HepG2 (cell line): ENCODE data around the gene GDAP1L1. TPM values are rescaled to one million over a fixed set of nuclear protein-coding genes. Genes with fewer than 3 reads are reported as not detected.

Experiments used
- ASH2L ChIP-seq: fragments of 300-600, 200-600 bp; sonication (generic); IDR thresholded peaks from 2 replicates; pipeline ENCODE4 v1.7.0; 2017; ENCODE audit warnings: low read depth, mild to moderate bottlenecking, moderate library complexity, mixed read lengths, low read length; ENCODE audit not compliant: insufficient read length
- DMAP1 ChIP-seq: IDR thresholded peaks from 2 replicates; pipeline ENCODE4 v1.6.1; 2016
- EED ChIP-seq: sonication (generic); formaldehyde crosslinking; IDR thresholded peaks from 2 replicates; pipeline ENCODE4 v1.5.0; 2020; ENCODE audit warnings: mild to moderate bottlenecking, missing genetic modification reagents
- ELF3 ChIP-seq: IDR thresholded peaks from 2 replicates; pipeline ENCODE4 v1.6.1; 2016; ENCODE audit warnings: missing genetic modification reagents, missing compliant biosample characterization
- HDAC2 ChIP-seq: sonication (generic); formaldehyde crosslinking; IDR thresholded peaks from 2 replicates; pipeline ENCODE4 v1.4.0; 2020; ENCODE audit warnings: missing genetic modification reagents
- MED1 ChIP-seq: sonication (generic); formaldehyde crosslinking; IDR thresholded peaks from 2 replicates; pipeline ENCODE4 v1.4.0; 2020; ENCODE audit warnings: missing genetic modification reagents
- MLLT10 ChIP-seq: sonication (generic); formaldehyde crosslinking; IDR thresholded peaks from 2 replicates; pipeline ENCODE4 v1.4.0; 2020; ENCODE audit warnings: missing genetic modification reagents
- MXD4 ChIP-seq: IDR thresholded peaks from 2 replicates; pipeline ENCODE4 v1.6.1; 2016; ENCODE audit warnings: mild to moderate bottlenecking, missing biosample characterization, missing genetic modification reagents
- NCOR1 ChIP-seq: fragments of 200-600 bp; sonication (generic); IDR thresholded peaks from 2 replicates; pipeline ENCODE4 v1.7.0; 2017; ENCODE audit warnings: antibody characterized with exemption, low read length, borderline replicate concordance
- NPAS2 ChIP-seq: sonication (generic); formaldehyde crosslinking; IDR thresholded peaks from 2 replicates; pipeline ENCODE4 v1.8.0; 2022; ENCODE audit warnings: mild to moderate bottlenecking, missing genetic modification reagents, borderline replicate concordance
- NR2C2 ChIP-seq: sonication (generic); formaldehyde crosslinking; IDR thresholded peaks from 2 replicates; pipeline ENCODE4 v1.4.0; 2020; ENCODE audit warnings: missing genetic modification reagents, mild to moderate bottlenecking, moderate library complexity, borderline replicate concordance
- RFX1 ChIP-seq: fragments of 450-650 bp; IDR thresholded peaks from 2 replicates; pipeline ENCODE4 v1.6.1; 2017
- SP4 ChIP-seq: sonication (generic); formaldehyde crosslinking; IDR thresholded peaks from 2 replicates; pipeline ENCODE4 v1.8.1; 2023; ENCODE audit warnings: mild to moderate bottlenecking, missing genetic modification reagents
- TOE1 ChIP-seq: sonication (generic); formaldehyde crosslinking; IDR thresholded peaks from 2 replicates; pipeline ENCODE4 v1.4.0; 2020; ENCODE audit warnings: mild to moderate bottlenecking, missing genetic modification reagents
- ZBTB42 ChIP-seq: sonication (generic); formaldehyde crosslinking; IDR thresholded peaks from 2 replicates; pipeline ENCODE4 v1.5.0; 2020; ENCODE audit warnings: mild to moderate bottlenecking, missing genetic modification reagents
- ZNF180 ChIP-seq: sonication (generic); formaldehyde crosslinking; IDR thresholded peaks from 2 replicates; pipeline ENCODE4 v1.4.0; 2020; ENCODE audit warnings: low read depth, missing genetic modification reagents, borderline replicate concordance
- ZNF292 ChIP-seq: sonication (generic); formaldehyde crosslinking; IDR thresholded peaks from 2 replicates; pipeline ENCODE4 v1.8.1; 2022; ENCODE audit warnings: mild to moderate bottlenecking, low read depth, missing genetic modification reagents, borderline replicate concordance
- ZNF570 ChIP-seq: sonication (generic); formaldehyde crosslinking; IDR thresholded peaks from 2 replicates; pipeline ENCODE4 v1.4.0; 2020; ENCODE audit warnings: mild to moderate bottlenecking, missing genetic modification reagents, borderline replicate concordance
- ZNF782 ChIP-seq: sonication (generic); formaldehyde crosslinking; IDR thresholded peaks from 2 replicates; pipeline ENCODE4 v1.4.0; 2020; ENCODE audit warnings: missing genetic modification reagents, mild to moderate bottlenecking, borderline replicate concordance
- polyA plus RNA-seq, 8 experiments: library from polyadenylated mRNA; depleted of rRNA in 3 of 8; stranded (reverse) in 7 of 8; unstranded in 1 of 8; fragments of >200 nt; fragmentation: Illumina TruSeq in 4 of 8; extraction: Trizol in 4 of 8; gene quantifications; 2 replicates each; pipeline versions ENCODE4 v1.2.1 to v1.2.3, GENCODE V29; 2011 to 2016; ENCODE audit warnings: low read depth in 4 of 8, missing spikeins in 1 of 8, mixed read lengths in 1 of 8; ENCODE audit not compliant: insufficient read depth in 1 of 8
- total RNA-seq, 5 experiments: library from RNA; depleted of rRNA; stranded (reverse); fragments of >200 nt; fragmentation: Illumina TruSeq; extraction: Trizol; gene quantifications; 2 replicates each; pipeline ENCODE4 v1.2.3, GENCODE V29; 2016; ENCODE audit warnings: low read depth in 1 of 5
- TF ChIP-seq, protein P1 (sequence below): sonication (generic); formaldehyde crosslinking; IDR thresholded peaks from 2 replicates; pipeline ENCODE4 v1.5.0; 2020; ENCODE audit warnings: mild to moderate bottlenecking, missing genetic modification reagents
- TF ChIP-seq, protein P2 (sequence below): sonication (generic); formaldehyde crosslinking; IDR thresholded peaks from 2 replicates; pipeline ENCODE4 v1.4.0; 2020; ENCODE audit warnings: missing genetic modification reagents, borderline replicate concordance
- TF ChIP-seq, protein P3 (sequence below): IDR thresholded peaks from 2 replicates; pipeline ENCODE4 v1.6.1; 2012; ENCODE audit warnings: inconsistent platforms
- TF ChIP-seq, protein P4 (sequence below): sonication (generic); formaldehyde crosslinking; IDR thresholded peaks from 2 replicates; pipeline ENCODE4 v1.8.0; 2022; ENCODE audit warnings: mild to moderate bottlenecking, missing genetic modification reagents, moderate library complexity
- TF ChIP-seq, protein P5 (sequence below): IDR thresholded peaks from 2 replicates; pipeline ENCODE4 v1.6.1; 2016; ENCODE audit warnings: mild to moderate bottlenecking, missing biosample characterization, missing genetic modification reagents

GDAP1L1 gene
- total and polyA plus RNA-seq, 2 of the 13 experiments (the other 11 are each of a cell fraction or from before 2014, with no cell fraction given) = 0.04 TPM; not detected in 1

DNA sequence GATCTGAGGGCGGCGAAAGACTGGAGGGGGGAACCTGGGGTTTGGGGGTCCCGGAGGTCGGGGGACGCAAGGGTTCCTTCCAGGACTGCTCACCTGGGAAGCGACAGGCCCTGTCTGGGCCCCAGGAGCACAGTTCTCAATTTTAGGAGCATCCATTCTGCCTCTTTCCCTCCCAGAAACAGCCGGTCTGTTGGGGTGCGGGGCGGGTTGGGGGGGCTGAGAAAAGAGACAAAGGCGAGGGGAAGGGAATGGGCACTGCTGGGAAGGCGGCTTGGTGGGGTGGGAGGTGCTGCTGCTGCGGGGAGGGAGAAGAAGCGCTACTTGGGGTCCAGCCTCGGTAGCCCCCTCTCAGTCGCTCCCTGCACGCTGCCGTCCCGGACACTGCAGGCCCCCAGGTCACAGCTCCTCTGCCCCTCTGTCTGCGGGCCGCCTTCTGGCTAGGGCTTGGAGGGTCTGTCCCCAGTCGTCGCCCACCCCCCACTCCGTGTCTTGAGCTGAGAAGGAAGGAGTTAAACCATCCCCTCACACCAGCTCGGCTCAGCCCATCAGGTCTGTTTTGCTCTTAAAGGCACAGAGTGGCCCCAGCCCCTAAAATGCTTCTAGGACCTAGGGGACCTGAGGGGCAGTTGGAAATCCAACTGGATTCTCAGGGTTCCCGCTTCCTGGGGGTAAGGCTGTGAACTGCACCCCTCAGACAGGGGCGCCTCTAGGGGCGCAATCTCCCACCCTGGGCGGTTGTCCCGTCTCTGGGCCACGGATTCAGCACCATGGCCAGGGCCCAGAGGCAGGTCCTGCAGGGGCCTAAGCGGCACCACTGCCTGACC, 690 bp downstream of the GDAP1L1 start (continued):
- TF ChIP-seq, protein P1, sequence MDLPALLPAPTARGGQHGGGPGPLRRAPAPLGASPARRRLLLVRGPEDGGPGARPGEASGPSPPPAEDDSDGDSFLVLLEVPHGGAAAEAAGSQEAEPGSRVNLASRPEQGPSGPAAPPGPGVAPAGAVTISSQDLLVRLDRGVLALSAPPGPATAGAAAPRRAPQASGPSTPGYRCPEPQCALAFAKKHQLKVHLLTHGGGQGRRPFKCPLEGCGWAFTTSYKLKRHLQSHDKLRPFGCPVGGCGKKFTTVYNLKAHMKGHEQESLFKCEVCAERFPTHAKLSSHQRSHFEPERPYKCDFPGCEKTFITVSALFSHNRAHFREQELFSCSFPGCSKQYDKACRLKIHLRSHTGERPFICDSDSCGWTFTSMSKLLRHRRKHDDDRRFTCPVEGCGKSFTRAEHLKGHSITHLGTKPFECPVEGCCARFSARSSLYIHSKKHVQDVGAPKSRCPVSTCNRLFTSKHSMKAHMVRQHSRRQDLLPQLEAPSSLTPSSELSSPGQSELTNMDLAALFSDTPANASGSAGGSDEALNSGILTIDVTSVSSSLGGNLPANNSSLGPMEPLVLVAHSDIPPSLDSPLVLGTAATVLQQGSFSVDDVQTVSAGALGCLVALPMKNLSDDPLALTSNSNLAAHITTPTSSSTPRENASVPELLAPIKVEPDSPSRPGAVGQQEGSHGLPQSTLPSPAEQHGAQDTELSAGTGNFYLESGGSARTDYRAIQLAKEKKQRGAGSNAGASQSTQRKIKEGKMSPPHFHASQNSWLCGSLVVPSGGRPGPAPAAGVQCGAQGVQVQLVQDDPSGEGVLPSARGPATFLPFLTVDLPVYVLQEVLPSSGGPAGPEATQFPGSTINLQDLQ (CRISPR knock-in tag) = peak; percentile 93; the same call in 1 of the 2 replicates
- TF ChIP-seq NCOR1 (no peak), NR2C2 (CRISPR knock-in tag) (peak; percentile 55; the same call in 1 of the 2 replicates), EED (CRISPR knock-in tag) (no peak), NPAS2 (CRISPR knock-in tag) (no peak), ZBTB42 (CRISPR knock-in tag) (peak; percentile 87; the same call in 1 of the 2 replicates), SP4 (CRISPR knock-in tag) (peak; percentile 73), MED1 (CRISPR knock-in tag) (peak; percentile 88), ZNF180 (CRISPR knock-in tag) (peak; percentile 85; the same call in 1 of the 2 replicates), DMAP1 (CRISPR knock-in tag) (no peak), ZNF782 (CRISPR knock-in tag) (peak; percentile 98), RFX1 (no peak), ZNF292 (CRISPR knock-in tag) (no peak), ASH2L (no peak), HDAC2 (CRISPR knock-in tag) (peak; percentile 98), TOE1 (CRISPR knock-in tag) (peak; percentile 99; the same call in 1 of the 2 replicates), MXD4 (CRISPR knock-in tag) (peak; percentile 95), ELF3 (CRISPR knock-in tag) (peak; percentile 93), ZNF570 (peak; percentile 98), MLLT10 (CRISPR knock-in tag) (peak; percentile 92; the same call in 1 of the 2 replicates)
- TF ChIP-seq, protein P2, sequence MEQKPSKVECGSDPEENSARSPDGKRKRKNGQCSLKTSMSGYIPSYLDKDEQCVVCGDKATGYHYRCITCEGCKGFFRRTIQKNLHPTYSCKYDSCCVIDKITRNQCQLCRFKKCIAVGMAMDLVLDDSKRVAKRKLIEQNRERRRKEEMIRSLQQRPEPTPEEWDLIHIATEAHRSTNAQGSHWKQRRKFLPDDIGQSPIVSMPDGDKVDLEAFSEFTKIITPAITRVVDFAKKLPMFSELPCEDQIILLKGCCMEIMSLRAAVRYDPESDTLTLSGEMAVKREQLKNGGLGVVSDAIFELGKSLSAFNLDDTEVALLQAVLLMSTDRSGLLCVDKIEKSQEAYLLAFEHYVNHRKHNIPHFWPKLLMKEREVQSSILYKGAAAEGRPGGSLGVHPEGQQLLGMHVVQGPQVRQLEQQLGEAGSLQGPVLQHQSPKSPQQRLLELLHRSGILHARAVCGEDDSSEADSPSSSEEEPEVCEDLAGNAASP (CRISPR knock-in tag) = peak; percentile 96
- TF ChIP-seq, protein P3, sequence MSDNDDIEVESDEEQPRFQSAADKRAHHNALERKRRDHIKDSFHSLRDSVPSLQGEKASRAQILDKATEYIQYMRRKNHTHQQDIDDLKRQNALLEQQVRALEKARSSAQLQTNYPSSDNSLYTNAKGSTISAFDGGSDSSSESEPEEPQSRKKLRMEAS = no peak; the same call in 1 of the 2 replicates
- TF ChIP-seq, protein P4, sequence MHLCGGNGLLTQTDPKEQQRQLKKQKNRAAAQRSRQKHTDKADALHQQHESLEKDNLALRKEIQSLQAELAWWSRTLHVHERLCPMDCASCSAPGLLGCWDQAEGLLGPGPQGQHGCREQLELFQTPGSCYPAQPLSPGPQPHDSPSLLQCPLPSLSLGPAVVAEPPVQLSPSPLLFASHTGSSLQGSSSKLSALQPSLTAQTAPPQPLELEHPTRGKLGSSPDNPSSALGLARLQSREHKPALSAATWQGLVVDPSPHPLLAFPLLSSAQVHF (CRISPR knock-in tag) = no peak
- TF ChIP-seq, protein P5, sequence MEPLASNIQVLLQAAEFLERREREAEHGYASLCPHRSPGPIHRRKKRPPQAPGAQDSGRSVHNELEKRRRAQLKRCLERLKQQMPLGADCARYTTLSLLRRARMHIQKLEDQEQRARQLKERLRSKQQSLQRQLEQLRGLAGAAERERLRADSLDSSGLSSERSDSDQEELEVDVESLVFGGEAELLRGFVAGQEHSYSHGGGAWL = peak; percentile 99
